HCT116 (cell line): ENCODE results near the gene ADGRB2.

Experiments used
- EGR1 ChIP-seq: IDR thresholded peaks from 2 replicates; pipeline ENCODE4 v1.6.1; 2012; ENCODE audit warnings: low read depth
- EZH2phosphoT487 ChIP-seq: fragments of 200-600 bp; IDR thresholded peaks from 2 replicates; pipeline ENCODE4 v1.6.1; 2018; ENCODE audit warnings: antibody characterized with exemption, borderline replicate concordance
- POLR2A ChIP-seq: IDR thresholded peaks from 2 replicates; pipeline ENCODE4 v1.7.0; 2011; ENCODE audit warnings: borderline replicate concordance; ENCODE audit not compliant: insufficient read depth, insufficient read length; ENCODE audit errors: extremely low read depth
- POLR2AphosphoS5 ChIP-seq: IDR thresholded peaks from 2 replicates; pipeline ENCODE4 v1.6.1; 2011; ENCODE audit warnings: mild to moderate bottlenecking, low read depth, low read length, moderate library complexity
- SIN3A ChIP-seq: IDR thresholded peaks from 2 replicates; pipeline ENCODE4 v1.6.1; 2012; ENCODE audit warnings: low read depth
- TCF7L2 ChIP-seq: IDR thresholded peaks from 2 replicates; pipeline ENCODE4 v1.7.0; 2011; ENCODE audit warnings: borderline replicate concordance, inconsistent platforms; ENCODE audit not compliant: insufficient read depth, insufficient read length; ENCODE audit errors: extremely low read depth
- YY1 ChIP-seq: IDR thresholded peaks from 2 replicates; pipeline ENCODE4 v1.6.1; 2011; ENCODE audit warnings: low read length, low read depth, moderate library complexity, mild to moderate bottlenecking; ENCODE audit not compliant: insufficient replicate concordance; ENCODE audit errors: extremely low read depth
- ZNF274 ChIP-seq: fragments of 200-500 bp; sonication (Bioruptor generic); IDR thresholded peaks from 2 replicates; pipeline ENCODE4 v1.6.1; 2014; ENCODE audit warnings: mild to moderate bottlenecking, low read depth, low read length, inconsistent platforms
- TF ChIP-seq, protein P1 (sequence below), 3 experiments: fragments of 200-600 bp in 1 of 3; sonication (generic) in 1 of 3; IDR thresholded peaks in 2 of 3; conservative IDR thresholded peaks in 1 of 3; 2 replicates each; pipeline ENCODE4 v1.5.1; 2012 to 2017; ENCODE audit warnings: low read depth in 2 of 3, low read length in 2 of 3, antibody characterized with exemption in 1 of 3, borderline replicate concordance in 1 of 3, control low read depth in 1 of 3, mild to moderate bottlenecking in 1 of 3, mixed read lengths in 1 of 3, mixed run types in 1 of 3, moderate library complexity in 1 of 3; ENCODE audit not compliant: insufficient read depth in 1 of 3

DNA sequence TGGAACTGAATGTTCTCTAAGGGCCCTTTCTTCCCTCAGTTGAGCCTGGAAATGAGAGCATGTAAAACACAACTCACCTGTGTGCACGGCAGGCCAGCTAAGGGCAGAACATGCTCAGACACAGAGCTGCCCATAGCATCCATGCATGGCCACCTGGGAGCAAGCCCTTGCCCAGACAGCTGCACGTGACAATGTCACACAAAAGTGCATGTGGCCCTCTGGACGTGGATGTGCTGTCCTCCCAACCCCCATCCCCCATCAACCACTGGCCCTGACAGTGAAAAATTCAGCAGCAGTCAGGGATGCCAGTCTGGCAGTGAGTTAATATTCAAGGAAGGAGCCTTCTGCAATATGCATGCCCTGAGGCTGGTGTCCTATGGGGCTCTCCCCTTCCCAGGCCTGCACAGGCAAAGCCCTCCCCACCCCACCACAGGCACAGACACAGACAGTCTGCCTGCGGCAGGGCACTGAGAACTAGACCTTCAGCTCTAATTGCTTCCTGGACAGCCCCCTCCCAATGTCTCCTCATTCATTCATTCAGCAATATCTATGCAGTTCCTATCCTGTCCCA lies 45.7 kb downstream of the ADGRB2 start:
- TF ChIP-seq, protein P1, sequence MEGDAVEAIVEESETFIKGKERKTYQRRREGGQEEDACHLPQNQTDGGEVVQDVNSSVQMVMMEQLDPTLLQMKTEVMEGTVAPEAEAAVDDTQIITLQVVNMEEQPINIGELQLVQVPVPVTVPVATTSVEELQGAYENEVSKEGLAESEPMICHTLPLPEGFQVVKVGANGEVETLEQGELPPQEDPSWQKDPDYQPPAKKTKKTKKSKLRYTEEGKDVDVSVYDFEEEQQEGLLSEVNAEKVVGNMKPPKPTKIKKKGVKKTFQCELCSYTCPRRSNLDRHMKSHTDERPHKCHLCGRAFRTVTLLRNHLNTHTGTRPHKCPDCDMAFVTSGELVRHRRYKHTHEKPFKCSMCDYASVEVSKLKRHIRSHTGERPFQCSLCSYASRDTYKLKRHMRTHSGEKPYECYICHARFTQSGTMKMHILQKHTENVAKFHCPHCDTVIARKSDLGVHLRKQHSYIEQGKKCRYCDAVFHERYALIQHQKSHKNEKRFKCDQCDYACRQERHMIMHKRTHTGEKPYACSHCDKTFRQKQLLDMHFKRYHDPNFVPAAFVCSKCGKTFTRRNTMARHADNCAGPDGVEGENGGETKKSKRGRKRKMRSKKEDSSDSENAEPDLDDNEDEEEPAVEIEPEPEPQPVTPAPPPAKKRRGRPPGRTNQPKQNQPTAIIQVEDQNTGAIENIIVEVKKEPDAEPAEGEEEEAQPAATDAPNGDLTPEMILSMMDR (IDR thresholded peaks at IDR 0.05 in 2 of 3, conservative IDR thresholded peaks at IDR 0.05 in 1 of 3; ENCODE audit: borderline replicate concordance in 1 of 3, insufficient read depth in 1 of 3, low read depth in 2 of 3, low read length in 2 of 3) = no peak
- TF ChIP-seq SIN3A (no peak), POLR2A (no peak), YY1 (no peak), EGR1 (no peak), EZH2phosphoT487 (no peak), TCF7L2 (no peak), ZNF274 (no peak), POLR2AphosphoS5 (no peak)
